ENCODE results near the gene SGTB.

Gene SGTB, protein sequence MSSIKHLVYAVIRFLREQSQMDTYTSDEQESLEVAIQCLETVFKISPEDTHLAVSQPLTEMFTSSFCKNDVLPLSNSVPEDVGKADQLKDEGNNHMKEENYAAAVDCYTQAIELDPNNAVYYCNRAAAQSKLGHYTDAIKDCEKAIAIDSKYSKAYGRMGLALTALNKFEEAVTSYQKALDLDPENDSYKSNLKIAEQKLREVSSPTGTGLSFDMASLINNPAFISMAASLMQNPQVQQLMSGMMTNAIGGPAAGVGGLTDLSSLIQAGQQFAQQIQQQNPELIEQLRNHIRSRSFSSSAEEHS

DNA sequence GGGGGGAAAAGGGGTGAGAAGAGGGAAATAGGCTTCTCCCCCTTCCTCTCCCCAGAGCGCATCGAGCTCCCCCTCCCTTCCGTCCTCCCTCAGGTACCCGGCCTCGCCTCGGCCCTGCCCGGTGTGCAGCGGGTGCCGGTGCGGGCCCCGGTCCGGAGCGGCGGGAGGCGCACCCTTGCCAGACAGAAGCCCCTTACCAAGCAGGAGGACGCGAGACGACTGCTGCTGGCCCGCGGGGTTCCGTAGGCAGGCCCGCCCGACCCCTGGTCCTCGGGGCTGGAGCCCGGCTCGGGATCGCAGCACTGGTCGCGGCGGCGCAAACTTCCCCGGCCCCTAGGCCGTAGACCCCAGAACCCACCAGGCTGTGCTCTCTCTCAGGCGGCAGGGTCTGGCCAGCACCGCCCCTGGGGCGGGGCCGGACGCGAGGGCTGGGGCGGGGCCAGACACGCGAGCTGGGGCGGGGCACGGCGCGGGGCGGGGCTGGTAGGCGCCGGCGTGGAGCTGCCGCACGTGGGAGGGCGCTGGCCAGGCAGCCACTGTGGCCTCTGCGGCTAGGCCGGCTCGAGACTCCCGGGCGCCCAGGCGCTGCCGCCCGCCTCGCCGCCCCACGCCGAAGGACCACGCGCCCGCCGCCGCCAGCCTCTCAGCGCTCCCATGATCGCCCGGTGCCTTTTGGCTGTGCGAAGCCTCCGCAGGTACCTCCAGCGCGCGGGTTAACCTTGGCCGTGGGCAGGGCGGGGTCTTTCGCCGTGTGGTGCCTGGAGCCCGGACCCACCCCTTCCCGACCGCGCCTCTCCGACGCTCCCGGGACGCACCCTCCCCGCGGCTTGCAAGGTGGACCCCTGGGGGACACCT, at the start of gene SGTB, which contains the start of gene NLN:
Gene SGTB (minus strand): TSS at position 390 of the 855 bp plus-strand sequence. CDS start 1,302 bp downstream, outside the sequence.
Gene NLN (plus strand): TSS at position 486 of the 855 bp plus-strand sequence. CDS start 169 bp downstream, at position 655.
- DNase-seq, result peak; percentile 91

DNA sequence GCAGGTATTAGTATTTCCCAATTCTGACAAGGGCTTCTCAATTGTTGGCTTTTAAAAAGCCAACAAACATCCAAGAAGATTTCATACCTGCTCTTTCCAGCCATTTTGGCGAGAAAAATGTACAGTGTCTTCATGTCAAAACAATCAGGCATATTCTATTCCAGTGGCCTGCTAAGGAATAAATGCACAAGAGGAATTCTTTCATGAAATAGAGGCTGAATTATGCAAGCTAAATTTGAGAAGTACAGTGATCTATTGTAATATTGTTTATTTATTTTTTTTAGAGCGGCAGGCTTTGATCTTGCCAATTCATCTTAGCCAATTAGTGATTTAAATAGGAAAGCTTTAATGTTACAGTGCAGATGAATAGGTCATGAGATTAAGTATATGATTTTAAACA, 49.4 kb upstream of the SGTB start:
- DNase-seq, result no peak

DNA sequence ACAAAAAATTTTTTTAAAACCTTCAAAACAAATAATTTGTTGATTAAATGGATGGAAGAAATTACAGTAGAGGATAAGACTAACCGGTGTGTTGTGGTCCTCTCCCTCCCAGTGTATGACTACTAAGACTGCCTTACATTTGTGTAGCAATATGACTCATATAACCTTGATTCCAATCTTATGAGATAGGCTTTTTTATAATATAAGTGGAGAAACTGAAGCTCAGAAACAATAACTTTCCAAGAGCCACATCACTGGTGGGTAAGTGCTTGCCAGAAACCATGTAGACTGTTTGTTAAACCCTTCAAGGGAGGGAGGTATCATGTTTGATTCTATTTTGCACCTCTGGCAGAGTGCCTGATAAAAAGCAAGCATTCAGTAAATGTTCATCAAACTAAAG, 47.6 kb upstream of the SGTB start:
- DNase-seq, result no peak

DNA sequence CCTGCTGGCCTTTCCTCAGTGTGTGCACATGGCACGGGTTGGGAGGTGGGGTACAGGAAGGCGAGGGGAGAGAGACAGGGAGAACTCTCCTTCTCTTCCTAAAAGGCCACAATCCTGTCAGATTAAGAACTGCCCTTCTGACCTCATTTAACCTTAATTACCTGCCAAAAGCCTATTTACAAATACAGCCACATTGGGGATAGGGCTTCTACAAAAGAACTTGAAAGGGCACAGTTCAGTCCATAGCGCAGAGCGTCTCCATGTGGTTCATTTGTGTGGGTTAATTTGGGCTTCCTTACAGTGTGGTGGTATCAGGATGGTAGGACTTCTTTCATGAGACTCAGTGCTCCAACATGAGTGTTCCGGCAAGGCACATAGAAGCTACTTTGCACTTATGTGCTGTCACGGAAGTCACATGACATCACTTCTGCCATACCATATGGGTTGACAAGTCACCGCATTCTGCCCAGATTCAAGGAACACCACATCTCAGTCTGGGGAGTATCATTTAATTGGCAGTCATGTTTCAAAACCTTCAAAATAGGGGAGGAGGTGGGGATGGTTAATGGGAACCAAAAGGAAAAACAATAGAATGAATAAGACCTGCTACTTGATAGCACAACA, 46.9 kb upstream of the SGTB start:
- DNase-seq, result no peak

DNA sequence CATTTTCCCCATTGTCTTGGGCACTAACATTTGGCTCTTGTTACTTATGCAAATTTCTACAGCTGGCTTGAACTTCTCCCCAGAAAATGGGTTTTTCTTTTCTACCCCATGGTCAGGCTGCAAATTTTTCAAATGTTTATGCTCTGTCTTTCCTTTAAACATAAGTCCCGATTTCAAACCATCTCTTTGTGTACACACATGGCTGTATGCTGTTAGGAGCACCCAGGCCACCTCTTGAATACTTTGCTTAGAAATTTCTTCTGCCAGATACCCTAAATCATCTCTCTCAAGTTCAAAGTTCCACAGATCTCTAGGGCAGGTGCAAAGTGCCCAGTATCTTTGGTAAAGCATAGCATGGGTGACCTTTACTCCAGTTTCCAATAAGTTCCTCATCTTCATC, 45.7 kb upstream of the SGTB start:
- DNase-seq, result no peak

DNA sequence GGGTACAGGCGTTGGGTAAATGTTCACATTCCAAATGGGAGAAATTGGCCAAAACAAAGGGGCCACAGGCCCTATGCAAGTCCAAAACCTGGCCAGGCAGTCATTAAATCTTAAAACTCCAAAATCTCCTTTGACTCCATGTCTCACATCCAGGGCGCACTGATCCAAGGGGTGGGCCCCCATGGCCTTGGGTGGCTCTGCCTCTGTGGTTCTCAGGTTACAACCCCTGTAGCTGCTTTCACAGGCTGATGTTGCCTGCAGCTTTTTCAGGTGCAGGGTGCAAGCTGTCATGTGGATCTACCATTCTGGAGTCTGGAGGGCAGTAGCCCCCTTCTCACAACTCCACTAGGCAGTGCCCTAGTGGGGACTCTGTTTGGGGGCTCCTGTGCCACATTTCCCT, 44.9 kb upstream of the SGTB start:
- no peak for DNase-seq

DNA sequence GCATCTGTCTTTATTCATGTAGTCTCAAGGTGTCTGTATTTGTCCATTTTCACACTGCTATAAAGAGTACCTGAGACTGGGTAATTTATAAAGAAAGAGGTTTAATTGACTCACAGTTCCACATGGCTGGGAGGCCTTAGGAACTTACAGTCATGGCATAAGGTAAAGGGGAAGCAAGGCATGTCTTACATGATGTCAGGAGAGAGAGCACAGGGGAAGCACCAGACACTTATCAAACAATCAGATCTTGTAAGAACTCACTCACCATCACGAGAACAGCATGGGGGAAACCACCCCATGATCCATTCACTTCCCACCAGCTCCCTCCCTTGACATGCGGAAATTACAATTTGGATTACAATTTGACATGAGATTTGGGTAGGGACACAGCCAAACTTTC, 44.3 kb upstream of the SGTB start:
- DNase-seq, result no peak

DNA sequence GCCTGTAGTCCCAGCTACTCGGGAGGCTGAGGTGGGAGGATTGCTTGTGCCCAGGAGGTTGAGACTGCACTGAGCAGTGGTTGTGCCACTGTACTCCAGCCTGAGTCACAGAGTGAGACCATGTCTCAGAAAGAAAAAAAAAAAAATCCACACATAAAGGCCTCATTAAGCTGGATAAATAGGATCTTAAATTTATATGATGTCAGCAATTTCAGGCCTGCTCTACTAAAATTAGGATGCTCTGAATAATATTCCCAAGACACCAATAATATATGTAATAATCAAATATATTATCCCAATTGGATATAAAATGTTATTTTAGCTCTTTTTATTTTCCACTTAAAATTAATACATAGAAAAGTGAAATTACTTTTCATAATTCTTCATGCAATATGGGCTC, 43.7 kb upstream of the SGTB start:
- no peak for DNase-seq

DNA sequence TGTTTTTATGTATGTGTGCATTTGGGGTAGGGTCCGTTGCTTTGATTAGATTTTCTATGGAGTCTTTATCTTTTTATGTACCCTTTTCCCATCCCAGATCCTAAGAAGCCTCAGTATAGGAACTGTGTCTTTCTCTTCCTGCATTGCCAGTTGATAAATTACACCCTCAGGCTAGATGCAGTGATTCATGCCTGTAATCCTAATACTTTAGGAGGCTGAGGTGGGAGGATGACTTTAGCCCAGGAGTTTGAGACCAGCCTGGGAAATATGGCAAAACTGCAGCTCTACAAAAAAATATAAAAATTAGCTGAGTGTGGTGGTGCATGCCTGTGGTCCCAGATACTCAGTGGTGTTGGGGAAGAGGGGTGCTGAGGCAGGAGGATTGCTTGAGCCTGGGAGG, 40.3 kb upstream of the SGTB start:
- no peak for DNase-seq

DNA sequence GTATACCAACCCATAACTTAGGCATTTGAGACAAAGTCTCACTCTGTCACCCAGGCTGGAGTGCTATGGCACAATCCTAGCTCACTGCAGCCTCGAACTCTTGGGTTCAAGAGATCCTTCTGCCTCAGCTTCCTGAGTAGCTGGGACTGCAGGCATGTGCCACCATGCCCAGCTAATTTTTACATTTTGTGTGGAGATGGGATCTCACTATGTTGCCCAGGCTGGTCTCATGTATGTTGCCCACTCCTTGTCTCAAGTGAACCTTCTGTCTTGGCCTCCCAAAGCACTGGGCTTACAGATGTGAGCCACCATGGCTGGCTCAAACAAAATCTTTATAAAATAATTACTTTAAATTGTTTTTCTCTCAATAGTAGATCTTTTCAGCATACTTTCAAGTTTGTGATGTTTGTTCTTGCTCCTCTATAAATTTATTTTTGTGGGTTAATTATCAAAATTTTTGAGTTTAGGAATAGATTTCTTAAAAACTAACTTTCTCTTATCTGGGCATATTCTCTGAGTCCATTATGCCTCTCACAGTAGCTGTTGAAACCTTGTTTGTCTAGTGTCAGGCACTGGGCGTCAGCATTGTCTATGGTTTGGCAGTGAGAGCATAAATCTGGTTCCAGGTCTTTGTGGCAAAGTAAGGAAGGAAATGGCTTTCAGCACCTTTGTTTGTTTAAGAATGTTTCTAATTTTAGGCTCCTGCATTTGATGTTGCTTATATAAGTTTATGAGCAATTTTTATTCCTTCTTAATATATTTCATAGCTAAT, 38.8 kb upstream of the SGTB start:
- peak; percentile 59 for DNase-seq

DNA sequence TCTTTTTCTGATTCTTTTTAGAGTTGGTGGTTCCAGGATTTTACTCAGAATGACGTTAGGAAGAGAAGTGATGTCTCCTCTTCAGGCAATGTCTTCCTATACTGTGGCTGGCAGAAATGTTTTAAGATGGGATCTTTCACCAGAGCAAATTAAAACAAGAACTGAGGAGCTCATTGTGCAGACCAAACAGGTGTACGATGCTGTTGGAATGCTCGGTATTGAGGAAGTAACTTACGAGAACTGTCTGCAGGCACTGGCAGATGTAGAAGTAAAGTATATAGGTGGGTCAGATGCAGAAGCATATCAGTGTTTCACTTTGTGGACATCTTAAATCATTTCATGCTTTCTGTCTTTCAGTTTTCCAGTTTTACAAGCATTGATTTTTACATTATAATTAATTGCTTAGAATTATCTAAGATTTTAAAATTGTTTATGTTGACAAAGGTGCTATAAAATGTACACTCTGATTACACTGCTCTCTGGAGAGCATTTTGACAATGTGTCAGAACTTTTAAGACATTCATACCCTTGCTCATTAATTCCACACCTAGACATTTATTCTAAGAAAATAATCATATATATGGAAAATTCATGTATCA, 36.7 kb upstream of the SGTB start:
- DNase-seq, result no peak

DNA sequence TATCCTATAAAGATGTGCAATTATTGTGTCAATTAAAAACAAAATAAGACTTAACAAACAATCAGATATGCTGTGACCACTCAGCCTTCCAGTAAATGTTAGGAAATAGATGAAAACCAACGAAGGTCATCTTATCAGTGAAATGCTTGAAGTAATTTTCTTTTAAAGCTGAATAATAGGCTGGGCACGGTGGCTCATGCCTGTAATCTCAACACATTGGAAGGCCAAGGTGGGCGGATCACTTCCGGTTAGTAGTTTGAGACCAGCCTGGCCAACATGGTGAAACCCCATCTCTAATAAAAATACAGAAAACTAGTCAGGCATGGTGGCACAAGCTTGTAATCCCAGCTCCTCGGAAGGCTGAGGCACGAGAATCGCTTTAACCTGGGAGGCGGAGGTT, 31.3 kb upstream of the SGTB start:
- DNase-seq, result no peak

DNA sequence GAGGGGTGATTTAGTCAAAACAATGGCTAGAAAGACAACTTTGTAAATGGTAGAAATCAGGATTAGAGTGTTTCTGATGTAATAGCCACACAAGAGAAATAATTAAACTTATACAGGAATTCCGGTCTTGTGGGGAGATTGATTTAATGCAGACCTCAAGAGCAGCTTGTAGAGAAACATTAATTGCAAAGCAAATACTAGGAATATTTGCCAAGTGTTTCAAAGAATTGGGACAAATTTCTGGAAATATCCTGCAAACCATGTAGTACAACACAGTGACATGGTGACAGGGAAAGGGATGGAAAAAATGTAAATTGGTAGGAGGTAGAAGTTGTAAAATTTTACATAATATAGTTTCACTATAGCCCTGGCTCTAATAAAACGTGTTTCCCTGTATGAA, 29.0 kb upstream of the SGTB start:
- no peak for DNase-seq

DNA sequence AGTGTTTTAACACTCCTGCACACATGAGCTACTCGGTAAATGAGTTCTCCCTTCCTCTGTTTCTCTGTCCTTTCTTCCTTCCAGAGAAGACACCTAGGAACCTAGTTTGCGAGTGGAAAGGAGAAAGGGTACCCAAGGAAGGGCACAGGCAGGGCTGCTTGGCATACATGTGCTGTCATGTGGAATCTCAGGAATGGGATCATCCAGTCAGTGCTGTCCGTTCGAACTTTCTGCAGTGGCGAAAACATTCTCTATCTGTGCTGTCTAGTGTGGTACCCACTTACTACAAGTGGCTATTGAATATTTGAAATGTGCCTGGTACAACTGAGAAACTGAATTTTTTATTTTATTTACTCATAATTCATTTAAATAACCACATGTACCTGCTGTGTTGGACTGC, 28.0 kb upstream of the SGTB start:
- DNase-seq, result no peak

DNA sequence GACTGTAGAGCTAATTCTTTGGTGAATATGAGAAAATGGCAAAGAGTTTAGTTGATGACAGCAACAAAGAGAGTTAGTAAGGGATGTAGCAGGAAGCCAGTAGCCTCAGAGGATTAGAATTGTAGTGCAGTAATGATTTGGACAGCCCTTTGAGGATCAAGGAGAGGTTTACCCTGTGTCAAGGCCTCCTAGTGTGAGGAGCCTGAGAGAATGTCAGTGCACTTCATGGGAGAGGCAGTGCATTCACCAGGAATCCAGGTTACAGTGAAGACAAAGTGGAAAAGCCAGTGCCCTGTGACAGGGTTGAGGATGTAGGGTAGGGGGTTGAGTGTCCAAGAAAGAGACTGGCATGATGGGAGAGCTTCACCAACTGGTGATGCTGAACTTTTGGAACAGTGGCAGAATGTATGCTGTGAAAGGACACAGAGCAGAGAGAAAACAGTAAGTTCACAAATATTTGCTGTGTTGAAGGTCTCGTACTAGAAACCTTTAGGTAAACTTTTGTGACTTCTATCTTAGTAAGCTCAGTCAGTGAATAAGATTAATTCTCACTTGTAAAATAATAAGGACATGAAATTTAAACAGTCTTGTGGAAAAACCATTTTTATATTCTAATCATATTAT, 27.4 kb upstream of the SGTB start:
- no peak for DNase-seq

DNA sequence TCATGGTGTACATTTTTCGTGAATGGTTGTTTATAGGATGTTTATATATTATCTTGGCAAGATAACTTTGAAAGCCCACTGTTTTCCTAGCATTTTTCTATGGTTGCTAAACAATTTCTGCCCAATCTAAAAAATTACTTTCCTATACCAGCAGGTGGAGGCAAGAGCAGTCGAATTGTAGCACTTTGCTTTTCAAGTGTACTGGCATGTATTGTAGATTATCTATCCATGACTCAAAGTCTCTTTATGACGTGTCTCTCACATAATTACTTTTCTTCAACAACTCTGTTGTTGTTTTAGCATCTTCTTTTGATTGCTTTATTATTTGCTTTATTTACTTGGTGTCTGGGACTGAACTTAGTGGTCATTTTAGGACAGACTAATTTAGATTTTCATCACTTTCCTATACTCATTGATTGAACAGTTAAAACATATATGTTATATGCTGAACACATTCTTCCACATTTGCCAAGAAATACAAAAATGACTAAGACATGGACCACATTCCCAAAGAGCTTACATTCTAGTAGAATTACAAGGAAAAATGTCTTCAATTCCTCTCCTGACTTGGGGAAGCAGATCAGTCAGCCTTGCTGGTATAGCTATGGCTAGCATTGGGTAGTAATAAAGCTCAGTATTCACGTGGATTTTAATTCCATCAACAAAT, 20.8 kb upstream of the SGTB start:
- peak; percentile 52 for DNase-seq

DNA sequence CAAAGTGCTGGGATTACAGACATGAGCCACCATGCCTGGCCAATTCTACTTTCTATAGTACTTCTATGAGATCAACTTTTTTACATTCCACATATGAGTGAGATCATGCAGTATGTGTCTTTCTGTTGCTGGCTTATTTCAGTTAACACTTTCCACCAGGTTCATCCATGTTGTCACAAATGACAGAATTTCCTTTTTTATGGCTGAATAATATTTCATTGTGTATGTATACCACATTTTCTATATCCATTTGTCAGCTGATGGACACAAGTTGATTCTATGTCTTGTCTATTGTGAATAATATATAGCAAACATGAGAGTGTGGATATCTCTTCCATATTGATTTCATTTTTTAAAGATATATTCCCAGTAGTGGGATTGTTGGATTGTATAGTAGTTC, 17.3 kb upstream of the SGTB start:
- no peak for DNase-seq

DNA sequence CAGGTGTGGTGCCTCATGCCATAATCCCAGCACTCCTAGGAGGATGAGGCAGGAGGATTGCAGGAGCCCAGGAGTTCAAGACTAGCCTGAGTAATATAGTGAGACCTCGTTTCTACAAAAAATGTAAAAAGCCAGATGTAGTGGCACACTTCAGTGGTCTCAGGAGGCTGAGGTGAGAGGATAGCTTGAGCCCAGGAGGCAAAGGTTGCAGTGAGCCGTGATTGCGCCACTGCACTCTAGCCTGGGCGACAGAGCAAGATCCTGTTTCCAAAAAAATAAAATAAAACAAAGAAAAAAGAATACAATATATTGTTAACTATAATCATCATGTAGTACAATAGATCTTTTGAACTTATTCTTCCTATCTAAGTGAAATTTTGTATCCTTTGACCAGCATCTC, 16.4 kb upstream of the SGTB start:
- no peak for DNase-seq

DNA sequence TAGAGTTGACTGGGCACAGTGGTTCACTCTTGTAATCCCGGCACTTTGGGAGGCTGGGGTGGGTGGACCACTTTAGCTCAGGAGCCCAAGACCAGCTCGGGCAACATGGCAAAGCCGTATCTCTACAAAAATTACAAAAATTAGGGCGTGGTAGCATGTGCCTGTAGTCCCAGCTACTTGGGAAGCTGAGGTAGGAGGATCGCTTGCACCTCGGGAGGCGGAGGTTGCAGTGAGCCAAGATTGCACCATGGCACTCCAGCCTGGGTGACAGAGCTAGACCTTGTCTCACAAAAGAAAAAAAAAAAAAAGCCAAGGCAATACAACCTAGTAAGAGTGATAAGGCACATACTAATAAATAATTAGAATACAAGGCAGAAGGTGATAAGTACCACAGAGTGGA, 15.9 kb upstream of the SGTB start:
- DNase-seq, result no peak

DNA sequence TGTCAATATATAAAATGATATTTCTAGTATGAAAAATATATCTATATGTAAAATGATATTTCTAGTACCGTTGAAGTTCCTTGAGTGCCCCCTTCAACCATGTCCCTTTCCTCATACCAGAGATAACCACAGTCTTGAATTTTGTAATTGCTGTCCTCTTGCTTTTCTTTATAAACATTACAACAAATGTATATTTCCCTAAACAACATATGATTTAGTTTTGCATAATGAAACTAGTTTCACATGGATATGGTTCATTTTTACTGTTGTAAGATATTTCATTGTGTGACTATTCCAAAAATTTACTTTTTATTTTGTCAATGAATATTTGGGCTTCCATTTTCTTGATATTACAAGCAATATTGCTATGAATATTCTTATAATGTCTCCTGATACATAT, 14.1 kb upstream of the SGTB start:
- no peak for DNase-seq

DNA sequence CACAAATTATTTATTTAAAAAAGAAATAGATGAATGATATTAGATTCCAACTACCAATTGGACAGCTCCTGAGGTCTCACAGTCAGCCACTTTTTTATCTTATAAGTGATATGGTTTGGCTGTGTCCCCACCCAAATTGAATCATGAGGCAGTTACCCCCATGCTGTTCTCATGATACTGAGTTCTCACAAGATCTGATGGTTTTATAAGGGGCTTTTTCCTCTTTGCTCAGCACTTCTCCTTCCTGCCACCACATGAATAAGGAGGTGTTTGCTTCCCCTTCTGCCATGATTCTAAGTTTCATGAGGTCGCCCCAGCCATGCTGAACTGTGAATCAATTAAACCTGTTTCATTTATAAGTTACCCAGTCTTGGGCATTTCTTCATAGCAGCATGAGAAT, 13.0 kb upstream of the SGTB start:
- peak; percentile 47 for DNase-seq

Data from RPMI8226 (cell line).